ENCODE data around the gene SDK2.

SDK2 gene

GRCh38 chr17:73617501-73617900 is 26.7 kb downstream of the SDK2 start:
- peaks cover 8% of the 10 kb centered on the region for H3K9me3 Mint-ChIP-seq
- H3K27ac Mint-ChIP-seq, result no peak overlapping the region
- H3K4me3 Mint-ChIP-seq, result no peak overlapping the region
- peaks cover 1% of the 10 kb centered on the region for H3K27me3 Mint-ChIP-seq
- no peaks in the 10 kb centered on the region for H3K36me3 Mint-ChIP-seq (ENCODE audit: low read depth)
- intact Hi-C loops (cut with micrococcal nuclease), result no loop called here
- H3K4me1 Mint-ChIP-seq (ENCODE audit: low read depth), result no peaks in the 10 kb centered on the region

- Mint-ChIP-seq H3K27me3 (peaks cover 1% of the 10 kb centered on the region), H3K36me3 (ENCODE audit: low read depth) (no peaks in the 10 kb centered on the region), H3K4me3 (no peak overlapping the region), H3K9me3 (peaks cover 8% of the 10 kb centered on the region), H3K4me1 (ENCODE audit: low read depth) (no peaks in the 10 kb centered on the region), H3K27ac (no peak overlapping the region)
- intact Hi-C loops (cut with micrococcal nuclease), result no loop called here
These were observed 27.3 kb downstream of the SDK2 start for GRCh38 chr17:73616873-73617404.

- H3K27ac Mint-ChIP-seq, result no peak overlapping the region
- intact Hi-C loops (cut with micrococcal nuclease), result no loop called here
- H3K36me3 Mint-ChIP-seq (ENCODE audit: low read depth), result no peaks in the 10 kb centered on the region
- no peak overlapping the region for H3K4me3 Mint-ChIP-seq
- peaks cover 1% of the 10 kb centered on the region for H3K27me3 Mint-ChIP-seq
- peaks cover 8% of the 10 kb centered on the region for H3K9me3 Mint-ChIP-seq
- no peaks in the 10 kb centered on the region for H3K4me1 Mint-ChIP-seq (ENCODE audit: low read depth)
These were observed 27.9 kb downstream of the SDK2 start for GRCh38 chr17:73616120-73616872.

GRCh38 chr17:73614256-73614655 is 30.0 kb downstream of the SDK2 start:
- Mint-ChIP-seq H3K9me3 (peaks cover 3% of the 10 kb centered on the region), H3K27me3 (peaks cover 1% of the 10 kb centered on the region), H3K4me3 (no peak overlapping the region), H3K27ac (no peak overlapping the region), H3K4me1 (ENCODE audit: low read depth) (no peaks in the 10 kb centered on the region), H3K36me3 (ENCODE audit: low read depth) (no peaks in the 10 kb centered on the region)
- intact Hi-C loops (cut with micrococcal nuclease), result no loop called here

- Mint-ChIP-seq H3K4me1 (ENCODE audit: low read depth) (no peaks in the 10 kb centered on the region), H3K36me3 (ENCODE audit: low read depth) (no peaks in the 10 kb centered on the region), H3K4me3 (no peak overlapping the region), H3K27me3 (peaks cover 1% of the 10 kb centered on the region), H3K9me3 (no peaks in the 10 kb centered on the region), H3K27ac (no peak overlapping the region)
- intact Hi-C loops (cut with micrococcal nuclease), result no loop called here
These were observed 30.7 kb downstream of the SDK2 start for GRCh38 chr17:73613271-73614233.

- H3K27me3 Mint-ChIP-seq, result peaks cover 1% of the 10 kb centered on the region
- intact Hi-C loops (cut with micrococcal nuclease), result no loop called here
- no peaks in the 10 kb centered on the region for H3K4me1 Mint-ChIP-seq (ENCODE audit: low read depth)
- no peaks in the 10 kb centered on the region for H3K9me3 Mint-ChIP-seq
- no peaks in the 10 kb centered on the region for H3K36me3 Mint-ChIP-seq (ENCODE audit: low read depth)
- H3K4me3 Mint-ChIP-seq, result no peak overlapping the region
- no peak overlapping the region for H3K27ac Mint-ChIP-seq
These were observed 32.2 kb downstream of the SDK2 start for GRCh38 chr17:73612031-73612472.

DNA sequence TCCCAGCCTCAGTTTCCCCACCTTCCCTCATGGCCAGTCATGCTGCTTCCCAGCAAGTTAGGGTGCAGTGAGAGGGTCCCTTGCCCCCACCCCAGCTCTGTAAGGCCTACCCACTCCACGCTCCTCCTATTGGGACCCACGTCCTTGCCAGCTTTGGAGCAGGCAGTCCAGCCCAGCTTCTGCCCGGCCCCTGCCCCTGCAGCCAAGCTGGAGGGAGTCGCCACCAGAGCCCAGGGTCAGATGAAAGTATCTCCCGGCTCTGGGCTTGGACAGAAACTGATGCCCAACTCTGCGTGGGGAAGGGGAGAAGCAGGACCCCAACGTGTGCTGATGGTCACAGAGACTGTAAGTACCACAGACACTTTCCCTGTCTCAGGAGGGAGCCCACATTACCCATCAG is 32.6 kb downstream of the SDK2 start:
- H3K4me3 Mint-ChIP-seq, result no peak overlapping the region
- no peaks in the 10 kb centered on the region for H3K9me3 Mint-ChIP-seq
- H3K4me1 Mint-ChIP-seq (ENCODE audit: low read depth), result no peaks in the 10 kb centered on the region
- H3K27ac Mint-ChIP-seq, result no peak overlapping the region
- peaks cover under 1% of the 10 kb centered on the region for H3K27me3 Mint-ChIP-seq
- H3K36me3 Mint-ChIP-seq (ENCODE audit: low read depth), result no peaks in the 10 kb centered on the region
- intact Hi-C loops (cut with micrococcal nuclease), result no loop called here

- no peaks in the 10 kb centered on the region for H3K27me3 Mint-ChIP-seq
- H3K4me3 Mint-ChIP-seq, result no peak overlapping the region
- intact Hi-C loops (cut with micrococcal nuclease), result no loop called here
- no peaks in the 10 kb centered on the region for H3K9me3 Mint-ChIP-seq
- H3K4me1 Mint-ChIP-seq (ENCODE audit: low read depth), result no peaks in the 10 kb centered on the region
- H3K36me3 Mint-ChIP-seq (ENCODE audit: low read depth), result no peaks in the 10 kb centered on the region
- H3K27ac Mint-ChIP-seq, result no peak overlapping the region
These were observed 33.8 kb downstream of the SDK2 start for GRCh38 chr17:73610331-73610911.

DNA sequence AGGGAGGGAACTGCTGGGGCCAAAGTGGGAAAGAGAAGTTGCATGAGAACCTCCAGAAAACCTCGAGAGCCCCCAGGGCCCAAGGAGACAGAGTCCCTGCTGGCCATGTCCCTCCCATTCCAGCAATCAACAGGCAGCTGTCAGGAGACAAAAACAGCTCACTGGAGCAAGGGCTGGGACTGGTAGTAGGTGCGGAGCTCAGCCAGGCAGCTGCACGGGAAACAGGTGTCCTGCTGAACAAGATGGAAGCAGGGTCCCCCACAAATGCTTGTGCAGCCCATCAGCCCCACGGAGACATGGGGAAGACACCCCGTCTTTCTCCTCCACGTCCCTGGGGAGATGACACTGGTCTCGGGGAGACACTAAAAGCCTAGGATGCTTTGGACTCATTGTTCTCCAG is 34.5 kb downstream of the SDK2 start:
- no peak overlapping the region for H3K4me3 Mint-ChIP-seq
- H3K4me1 Mint-ChIP-seq (ENCODE audit: low read depth), result no peaks in the 10 kb centered on the region
- H3K27me3 Mint-ChIP-seq, result no peaks in the 10 kb centered on the region
- H3K9me3 Mint-ChIP-seq, result no peaks in the 10 kb centered on the region
- intact Hi-C loops (cut with micrococcal nuclease), result no loop called here
- no peak overlapping the region for H3K27ac Mint-ChIP-seq
- H3K36me3 Mint-ChIP-seq (ENCODE audit: low read depth), result no peaks in the 10 kb centered on the region

- H3K36me3 Mint-ChIP-seq (ENCODE audit: low read depth), result no peaks in the 10 kb centered on the region
- intact Hi-C loops (cut with micrococcal nuclease), result no loop called here
- no peaks in the 10 kb centered on the region for H3K9me3 Mint-ChIP-seq
- H3K4me1 Mint-ChIP-seq (ENCODE audit: low read depth), result no peaks in the 10 kb centered on the region
- no peak overlapping the region for H3K27ac Mint-ChIP-seq
- H3K4me3 Mint-ChIP-seq, result no peak overlapping the region
- no peaks in the 10 kb centered on the region for H3K27me3 Mint-ChIP-seq
These were observed 35.2 kb downstream of the SDK2 start for GRCh38 chr17:73609060-73609459.

DNA sequence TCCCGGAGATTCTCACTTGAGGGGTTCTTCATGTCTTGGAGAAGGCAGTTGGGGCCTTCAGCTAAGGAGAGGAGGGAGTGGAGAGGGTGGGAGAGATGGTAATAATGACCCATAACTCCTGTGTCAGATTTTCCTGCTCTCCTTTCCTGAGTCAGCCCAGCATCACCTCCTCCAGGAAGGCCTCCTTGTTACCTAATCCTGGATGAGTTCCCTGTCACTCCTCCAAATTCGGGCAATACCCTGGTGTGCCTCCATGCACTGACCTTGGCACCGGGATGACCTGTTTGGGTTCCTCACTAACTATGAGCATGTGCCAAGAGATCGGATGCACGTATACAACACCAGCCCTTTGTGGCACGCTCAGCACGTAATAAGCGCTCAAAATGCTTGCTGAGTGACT is 38.8 kb downstream of the SDK2 start:
- H3K27ac Mint-ChIP-seq, result no peak overlapping the region
- intact Hi-C loops (cut with micrococcal nuclease), result no loop called here
- H3K9me3 Mint-ChIP-seq, result no peaks in the 10 kb centered on the region
- H3K36me3 Mint-ChIP-seq (ENCODE audit: low read depth), result no peaks in the 10 kb centered on the region
- no peaks in the 10 kb centered on the region for H3K27me3 Mint-ChIP-seq
- no peak overlapping the region for H3K4me3 Mint-ChIP-seq
- H3K4me1 Mint-ChIP-seq (ENCODE audit: low read depth), result no peaks in the 10 kb centered on the region

DNA sequence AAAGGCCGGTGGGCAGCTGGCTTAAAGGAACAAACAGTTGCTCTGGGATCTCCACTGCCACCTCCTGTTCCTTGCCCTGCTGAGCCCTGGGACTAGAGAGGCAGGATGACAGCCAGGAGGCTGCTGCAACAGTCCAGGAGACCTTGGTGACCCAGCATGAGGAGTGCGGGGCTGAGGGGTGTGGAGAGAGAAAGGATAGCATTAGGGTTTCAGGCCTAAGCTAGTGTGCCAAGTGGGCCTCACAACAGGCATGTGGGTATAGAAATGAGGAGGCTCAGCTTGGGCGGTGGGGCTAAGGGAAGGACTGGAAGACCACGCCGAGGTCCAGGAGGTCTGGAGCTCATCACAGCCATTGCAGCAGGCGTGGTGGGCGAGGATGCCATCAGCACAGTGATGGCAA is 39.8 kb downstream of the SDK2 start:
- Mint-ChIP-seq H3K9me3 (no peaks in the 10 kb centered on the region), H3K4me3 (no peak overlapping the region), H3K27ac (no peak overlapping the region), H3K27me3 (no peaks in the 10 kb centered on the region), H3K4me1 (ENCODE audit: low read depth) (no peaks in the 10 kb centered on the region), H3K36me3 (ENCODE audit: low read depth) (no peaks in the 10 kb centered on the region)
- intact Hi-C loops (cut with micrococcal nuclease), result no loop called here

- H3K9me3 Mint-ChIP-seq, result no peaks in the 10 kb centered on the region
- no peak overlapping the region for H3K4me3 Mint-ChIP-seq
- no peaks in the 10 kb centered on the region for H3K36me3 Mint-ChIP-seq (ENCODE audit: low read depth)
- H3K27ac Mint-ChIP-seq, result no peak overlapping the region
- intact Hi-C loops (cut with micrococcal nuclease), result no loop called here
- H3K4me1 Mint-ChIP-seq (ENCODE audit: low read depth), result no peaks in the 10 kb centered on the region
- H3K27me3 Mint-ChIP-seq, result no peaks in the 10 kb centered on the region
These were observed 40.3 kb downstream of the SDK2 start for GRCh38 chr17:73603971-73604370.

All from dendritic cell treated with granulocyte-macrophage colony-stimulating factor and Interleukin-4, amounts not matched to agents 40 ng/mL and 50 ng/mL, for 4 days (primary cell).